Measurements from ENCODE around the gene ANAPC2. TPM values are rescaled to one million over a fixed set of nuclear protein-coding genes. Genes with fewer than 3 reads are reported as not detected.
A peak's percentile ranks its signal among the peaks of the same experiment; 100 is the strongest.

Gene ANAPC2
- polyA plus RNA-seq, 3 donors = 1.9 to 76.8 (median 2.0) TPM

DNA sequence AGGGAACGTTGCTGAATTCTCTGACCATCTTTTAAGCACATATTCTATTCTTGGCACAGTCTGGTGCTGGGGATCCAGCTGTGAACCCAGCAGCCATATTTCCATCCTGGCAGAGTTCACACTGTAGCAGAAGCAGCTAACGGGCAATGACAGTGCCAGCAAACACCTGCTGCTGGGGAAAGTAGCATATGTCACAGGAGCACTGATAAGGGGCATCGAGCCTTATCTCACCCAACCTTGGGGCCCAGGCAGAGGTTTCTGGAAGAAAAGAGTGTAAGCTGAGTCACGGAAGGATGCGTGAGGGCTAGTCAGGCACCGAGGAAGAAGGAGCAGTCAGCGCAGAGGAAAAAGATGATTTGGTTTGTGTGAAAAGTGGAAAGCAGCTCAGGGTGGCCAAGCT, 18.2 kb upstream of the ANAPC2 start:
- H3K4me2 ChIP-seq (replicated peaks; ENCODE audit: extremely low read depth, low read length, poor library complexity, severe bottlenecking) = peak overlapping the region; percentile 89
- peaks cover 56% of the 10 kb centered on the region for H3K79me2 ChIP-seq (ENCODE audit: insufficient read depth, low read length)
- Mint-ChIP-seq H3K4me1 (peaks cover 40% of the 10 kb centered on the region), H3K4me3 (peak overlapping the region in 1 of 2 donors; percentile 92), H3K36me3 (peaks cover 18 to 42% of the 10 kb centered on the region in 2 donors), H3K27ac (peak overlapping the region; percentile 8 to 96 (median 91)), H3K27me3 (ENCODE audit: low read depth in 3 of 3) (peaks cover 0 to 3% (median 0%) of the 10 kb centered on the region in 3 donors), H3K9me3 (peaks cover 0 to 2% (median 0%) of the 10 kb centered on the region in 7 donors)
- peaks cover 4 to 25% of the 10 kb centered on the region in 2 donors for H3K36me3 ChIP-seq (replicated peaks in 1 of 2; ENCODE audit: control insufficient read depth in 1 of 2, insufficient read depth in 2 of 2, low read length in 2 of 2)
- no peaks in the 10 kb centered on the region for H3K9me3 ChIP-seq (replicated peaks in 1 of 2; ENCODE audit: control insufficient read depth in 1 of 2, insufficient read depth in 1 of 2, low read length in 2 of 2)
- no peak for DNase-seq
- H4K20me1 ChIP-seq (ENCODE audit: insufficient read depth, low read length) = peaks cover 7% of the 10 kb centered on the region
- no peak overlapping the region for H3K9ac ChIP-seq (ENCODE audit: insufficient read depth, low read length, poor library complexity, severe bottlenecking)
- WGBS (ENCODE audit: insufficient coverage) = 92% methylated on average over 6 of the region's 7 CpGs
- peak overlapping the region in 1 of 3 experiments; percentile 91 for H3K4me3 ChIP-seq (replicated peaks in 1 of 3; ENCODE audit: low read depth in 2 of 3, low read length in 3 of 3)
- H2AFZ ChIP-seq (ENCODE audit: insufficient read depth, low read depth, low read length, poor library complexity, severe bottlenecking) = no peak overlapping the region
- intact Hi-C loops (cut with micrococcal nuclease) = no loop called here
- peak overlapping the region in 1 of 2 donors; percentile 92 for H3K27ac ChIP-seq (ENCODE audit: low read depth in 1 of 2, low read length in 2 of 2)
- TF ChIP-seq, protein P1, sequence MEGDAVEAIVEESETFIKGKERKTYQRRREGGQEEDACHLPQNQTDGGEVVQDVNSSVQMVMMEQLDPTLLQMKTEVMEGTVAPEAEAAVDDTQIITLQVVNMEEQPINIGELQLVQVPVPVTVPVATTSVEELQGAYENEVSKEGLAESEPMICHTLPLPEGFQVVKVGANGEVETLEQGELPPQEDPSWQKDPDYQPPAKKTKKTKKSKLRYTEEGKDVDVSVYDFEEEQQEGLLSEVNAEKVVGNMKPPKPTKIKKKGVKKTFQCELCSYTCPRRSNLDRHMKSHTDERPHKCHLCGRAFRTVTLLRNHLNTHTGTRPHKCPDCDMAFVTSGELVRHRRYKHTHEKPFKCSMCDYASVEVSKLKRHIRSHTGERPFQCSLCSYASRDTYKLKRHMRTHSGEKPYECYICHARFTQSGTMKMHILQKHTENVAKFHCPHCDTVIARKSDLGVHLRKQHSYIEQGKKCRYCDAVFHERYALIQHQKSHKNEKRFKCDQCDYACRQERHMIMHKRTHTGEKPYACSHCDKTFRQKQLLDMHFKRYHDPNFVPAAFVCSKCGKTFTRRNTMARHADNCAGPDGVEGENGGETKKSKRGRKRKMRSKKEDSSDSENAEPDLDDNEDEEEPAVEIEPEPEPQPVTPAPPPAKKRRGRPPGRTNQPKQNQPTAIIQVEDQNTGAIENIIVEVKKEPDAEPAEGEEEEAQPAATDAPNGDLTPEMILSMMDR (IDR thresholded peaks at IDR 0.05) = no peak
- H3K27me3 ChIP-seq (ENCODE audit: control insufficient read depth in 2 of 2, insufficient read depth in 2 of 2, low read length in 2 of 2) = no peaks in the 10 kb centered on the region
- peaks cover 28 to 43% of the 10 kb centered on the region in 2 donors for H3K4me1 ChIP-seq (ENCODE audit: control insufficient read depth in 1 of 2, insufficient read depth in 2 of 2, low read length in 2 of 2)

DNA sequence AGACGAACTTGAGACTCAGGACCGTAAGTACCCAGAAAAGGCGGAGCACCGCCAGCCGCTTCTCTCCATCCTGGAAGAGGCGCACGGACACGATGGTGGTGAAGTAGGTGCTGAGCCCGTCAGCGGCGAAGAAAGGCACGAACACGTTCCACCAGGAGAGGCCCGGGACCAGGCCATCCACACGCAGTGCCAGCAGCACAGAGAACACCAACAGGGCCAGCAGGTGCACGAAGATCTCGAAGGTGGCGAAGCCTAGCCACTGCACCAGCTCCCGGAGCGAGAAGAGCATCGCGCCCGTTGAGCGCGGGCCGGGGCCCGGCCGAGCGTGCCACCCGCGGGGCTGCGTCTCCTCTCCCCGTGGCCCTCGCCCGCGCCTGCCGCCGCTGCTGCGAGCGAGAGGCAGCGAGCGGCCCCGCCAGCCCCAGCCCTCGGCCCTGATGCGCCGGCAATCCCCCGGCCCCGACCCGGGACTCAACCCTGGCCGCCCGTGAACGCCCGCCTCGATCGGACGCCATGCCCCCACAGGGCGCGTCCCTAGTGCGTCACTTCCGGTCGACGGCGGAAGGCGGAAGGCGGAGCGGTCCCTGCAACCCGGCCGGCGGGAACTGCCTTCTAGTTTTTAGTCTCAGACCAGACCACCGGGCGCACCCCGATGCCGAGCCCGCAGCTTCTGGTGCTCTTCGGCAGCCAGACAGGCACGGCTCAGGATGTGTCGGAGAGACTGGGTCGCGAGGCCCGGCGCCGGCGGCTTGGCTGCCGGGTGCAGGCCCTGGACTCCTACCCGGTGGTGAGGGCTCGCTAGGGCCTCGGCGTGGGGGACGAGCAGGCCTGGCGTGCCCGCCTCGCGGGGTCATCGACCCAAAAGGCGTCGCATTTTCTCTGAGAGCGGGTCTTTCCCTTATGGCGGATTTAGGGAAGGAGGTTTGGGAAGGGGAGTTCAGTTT, 17.0 kb upstream of the ANAPC2 start, which contains the start of the genes NDOR1 and TMEM203:
Gene NDOR1, plus strand, starts transcription at position 575 of the 944 bp plus-strand sequence. Its CDS starts 78 bp downstream, at position 653.
Gene TMEM203, minus strand, starts transcription at position 523 of the 944 bp plus-strand sequence. Its CDS starts 234 bp downstream, at position 289.
- TF ChIP-seq, protein P1 (IDR thresholded peaks at IDR 0.05) = no peak
- WGBS (ENCODE audit: insufficient coverage) = under 1% methylated on average over 98 of the region's 98 CpGs
- Histone ChIP-seq H3K27ac (ENCODE audit: low read depth in 1 of 2, low read length in 2 of 2) (peak within 1 kb of the TSS; percentile 73 to 92), H4K20me1 (ENCODE audit: insufficient read depth, low read length) (peaks cover 7% of the 10 kb centered on the region), H3K27me3 (ENCODE audit: control insufficient read depth in 2 of 2, insufficient read depth in 2 of 2, low read length in 2 of 2) (no peaks in the 10 kb centered on the region), H3K4me3 (replicated peaks in 1 of 3; ENCODE audit: low read depth in 2 of 3, low read length in 3 of 3) (peak within 1 kb of the TSS; percentile 77 to 91 (median 84)), H3K4me2 (replicated peaks; ENCODE audit: extremely low read depth, low read length, poor library complexity, severe bottlenecking) (peak within 1 kb of the TSS; percentile 89), H3K36me3 (replicated peaks in 1 of 2; ENCODE audit: control insufficient read depth in 1 of 2, insufficient read depth in 2 of 2, low read length in 2 of 2) (peaks cover 4 to 24% of the 10 kb centered on the region in 2 donors), H3K9ac (ENCODE audit: insufficient read depth, low read length, poor library complexity, severe bottlenecking) (peak within 1 kb of the TSS; percentile 92), H3K9me3 (replicated peaks in 1 of 2; ENCODE audit: control insufficient read depth in 1 of 2, insufficient read depth in 1 of 2, low read length in 2 of 2) (no peaks in the 10 kb centered on the region), H2AFZ (ENCODE audit: insufficient read depth, low read depth, low read length, poor library complexity, severe bottlenecking) (peak within 1 kb of the TSS; percentile 86), H3K4me1 (ENCODE audit: control insufficient read depth in 1 of 2, insufficient read depth in 2 of 2, low read length in 2 of 2) (peaks cover 35 to 50% of the 10 kb centered on the region in 2 donors), H3K79me2 (ENCODE audit: insufficient read depth, low read length) (peaks cover 56% of the 10 kb centered on the region)
- peaks cover 0 to 2% (median 0%) of the 10 kb centered on the region in 7 donors for H3K9me3 Mint-ChIP-seq
- H3K4me1 Mint-ChIP-seq = peaks cover 46% of the 10 kb centered on the region
- DNase-seq = peak; percentile 85 to 87 (median 86)
- peak within 1 kb of the TSS; percentile 92 to 96 for H3K4me3 Mint-ChIP-seq
- H3K27me3 Mint-ChIP-seq (ENCODE audit: low read depth in 3 of 3) = peaks cover 0 to 3% (median 0%) of the 10 kb centered on the region in 3 donors
- peaks cover 16 to 30% of the 10 kb centered on the region in 2 donors for H3K36me3 Mint-ChIP-seq
- peak within 1 kb of the TSS; percentile 91 to 96 (median 93) for H3K27ac Mint-ChIP-seq
- intact Hi-C loops (cut with micrococcal nuclease) = loop anchor here (1.0 to 2.0 kb wide), 2 partner anchors 17 to 18 kb away; partner anchors contain the start of genes ANAPC2 (in 1 of the 2) and SSNA1 (in 1 of the 2)

All from CD14-positive monocyte (primary cell).